ENCODE data around the gene NKAIN2.
"Not testable (repeated sequence)": the region's sequence is repeated elsewhere in the genome, so short reads cannot be mapped to it uniquely, and the experiment has no call there.

The NKAIN2 gene

DNA sequence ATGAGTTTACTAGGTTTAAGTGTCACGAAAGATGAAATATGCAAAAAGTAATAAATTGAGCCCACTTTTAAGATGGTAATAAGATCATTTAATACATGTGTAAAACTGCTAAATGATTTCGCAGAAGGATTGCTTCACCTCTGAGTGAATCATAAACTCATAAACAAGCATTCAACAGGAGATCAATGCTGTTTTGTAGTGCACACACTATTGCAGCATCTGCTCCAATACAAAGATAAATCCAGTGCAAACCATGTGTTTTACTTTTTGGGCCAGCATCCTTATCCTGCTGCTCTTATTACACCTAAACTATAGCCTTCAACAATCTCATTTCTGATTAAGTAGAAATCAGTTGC, 400.1 kb downstream of the NKAIN2 start:
- no peak for DNase-seq (ENCODE audit: low spot score)

DNA sequence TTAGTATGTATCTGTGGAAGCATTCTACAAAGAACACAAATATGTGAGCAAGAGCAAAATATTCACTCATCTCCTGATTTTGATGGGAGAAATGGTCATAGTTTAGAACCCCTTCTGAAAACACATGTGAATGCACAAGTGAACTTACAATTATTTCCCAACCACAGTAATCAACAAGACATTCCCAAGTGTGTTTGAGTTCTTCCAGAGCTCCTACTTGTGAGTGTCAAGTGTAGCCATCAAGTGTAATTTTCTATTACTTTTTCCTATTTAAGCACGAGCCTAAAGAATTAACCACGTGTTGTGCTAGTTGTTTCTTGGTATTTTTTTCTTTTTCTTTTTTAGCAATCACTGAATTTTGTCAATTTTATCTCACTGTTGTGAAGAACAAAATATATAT, 402.3 kb downstream of the NKAIN2 start:
- no peak for DNase-seq (ENCODE audit: low spot score)

DNA sequence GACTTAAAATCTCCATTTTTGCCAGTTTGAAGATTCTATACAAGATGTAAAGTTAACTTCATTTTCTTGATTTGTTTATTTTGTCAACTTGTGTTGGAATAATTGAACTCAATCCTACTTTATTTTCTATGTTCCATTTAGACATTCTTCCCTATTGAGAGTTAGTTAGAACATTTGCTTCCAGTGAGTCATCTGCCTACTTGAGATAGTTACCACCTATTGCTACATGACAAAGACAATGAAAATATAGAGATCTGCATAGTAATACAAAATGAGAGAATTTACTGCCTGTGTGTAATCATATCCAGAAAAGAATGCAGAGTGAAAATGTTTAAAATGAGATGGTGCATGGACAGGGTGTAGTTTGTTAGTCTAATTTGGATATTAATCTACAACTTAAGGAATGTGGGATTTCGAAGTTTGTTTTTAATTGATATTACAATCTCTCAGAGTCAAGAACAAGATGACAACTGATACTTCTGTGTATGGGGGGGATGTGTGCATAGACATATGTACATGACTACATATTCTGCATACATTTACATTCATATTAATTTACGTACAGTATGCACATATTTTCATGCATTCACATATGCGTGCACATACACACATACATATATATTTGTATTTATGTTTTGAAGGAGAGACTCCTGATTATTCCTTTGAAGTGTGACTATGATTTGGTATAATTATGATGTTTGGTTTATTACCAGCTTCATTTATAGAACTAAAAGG, 420.1 kb downstream of the NKAIN2 start:
- DNase-seq (ENCODE audit: low spot score): no peak

DNA sequence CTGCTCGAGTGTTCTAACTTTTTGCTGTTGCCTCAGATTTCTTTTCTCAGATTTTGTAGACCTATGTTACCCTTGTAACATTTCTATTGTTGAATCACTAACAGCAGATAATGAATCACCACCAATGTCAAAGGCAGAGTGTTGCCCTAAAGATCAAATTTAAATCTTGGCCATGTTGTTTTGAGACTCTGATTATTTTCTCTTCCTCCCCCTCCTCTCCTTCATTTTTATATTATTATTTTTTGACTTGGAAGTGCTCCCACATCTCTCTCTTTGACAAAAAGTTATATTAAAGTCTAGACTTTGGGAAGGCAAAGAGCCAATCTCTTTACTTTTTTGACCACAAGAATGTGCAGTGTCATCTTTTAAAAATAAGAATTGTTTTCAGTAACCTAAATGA, 422.7 kb downstream of the NKAIN2 start:
- DNase-seq (ENCODE audit: low spot score): no peak

DNA sequence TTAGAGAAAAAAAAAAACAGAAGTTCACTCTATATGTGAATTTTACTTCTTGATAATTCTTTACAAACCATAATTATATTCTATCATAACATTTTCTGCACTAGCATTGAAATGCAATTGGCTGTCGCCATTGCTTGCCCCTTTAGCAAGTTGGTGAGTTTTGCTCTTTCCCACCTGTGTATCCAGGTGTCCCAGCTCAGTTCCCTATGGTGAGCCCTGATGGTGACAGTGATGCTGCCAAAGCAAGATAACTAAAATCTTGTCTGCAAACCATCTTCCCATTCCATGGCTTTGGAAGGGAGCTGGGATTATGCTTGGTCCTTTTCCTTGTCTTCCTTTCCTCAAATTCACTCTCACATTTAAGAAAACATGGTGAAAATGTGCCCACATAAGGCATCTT, 429.6 kb downstream of the NKAIN2 start:
- DNase-seq (ENCODE audit: low spot score): no peak

DNA sequence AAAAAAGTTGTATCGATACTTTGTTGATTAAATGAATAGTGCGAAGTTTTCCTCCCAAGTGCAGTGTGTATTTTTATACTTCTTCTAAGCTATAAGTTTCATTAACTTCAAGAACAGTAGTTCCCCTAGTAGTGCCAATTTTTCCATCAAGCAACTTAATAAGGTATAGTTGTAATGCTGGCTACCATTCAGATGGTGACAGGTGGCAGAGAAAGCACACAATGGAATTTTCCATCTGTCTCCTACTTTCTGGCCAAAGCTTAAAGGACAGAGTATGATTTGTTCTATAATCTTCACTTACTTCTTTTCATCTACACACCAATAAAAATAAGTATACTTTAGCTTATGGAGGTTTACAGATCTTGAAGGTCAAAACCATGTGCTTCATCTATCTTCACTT, 431.1 kb downstream of the NKAIN2 start:
- no peak for DNase-seq (ENCODE audit: low spot score)

DNA sequence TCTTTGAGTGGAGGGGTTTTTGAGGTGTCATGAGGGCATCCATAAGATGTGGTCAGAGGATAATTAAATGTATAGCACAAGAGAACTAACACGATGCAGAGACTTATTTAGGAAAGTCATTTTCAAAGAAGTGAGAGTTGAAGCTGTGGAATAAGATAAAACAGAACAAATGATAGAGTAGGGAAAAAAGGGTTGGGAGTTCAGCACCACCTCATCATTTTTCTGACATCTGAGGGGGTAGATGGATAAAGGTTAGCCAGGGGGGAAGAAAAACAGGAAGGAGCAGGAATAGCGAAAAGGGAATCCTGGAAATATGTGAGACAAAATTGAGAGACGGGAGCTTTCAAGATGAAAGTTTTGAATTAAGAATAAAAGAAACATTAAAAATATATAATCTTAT, 434.2 kb downstream of the NKAIN2 start:
- DNase-seq (ENCODE audit: low spot score): no peak

DNA sequence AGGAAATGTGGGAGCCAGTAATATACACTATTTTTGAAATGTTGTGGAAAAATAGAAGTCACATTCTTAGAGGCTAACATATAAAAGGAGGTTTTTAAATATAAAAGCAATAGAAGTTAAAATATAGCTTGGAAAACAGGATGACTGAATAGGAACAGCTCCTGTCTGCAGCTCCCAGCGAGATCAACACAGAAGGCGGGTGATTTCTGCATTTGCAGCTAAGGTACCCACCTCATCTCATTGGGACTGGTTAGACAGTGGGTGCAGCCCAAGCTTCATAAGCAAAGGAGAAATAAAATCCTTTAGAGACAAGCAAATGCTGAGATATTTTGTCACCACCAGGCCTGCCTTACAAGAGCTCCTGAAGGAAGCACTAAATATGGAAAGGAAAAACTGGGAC, 434.7 kb downstream of the NKAIN2 start:
- DNase-seq (ENCODE audit: low spot score): not testable (repeated sequence)

DNA sequence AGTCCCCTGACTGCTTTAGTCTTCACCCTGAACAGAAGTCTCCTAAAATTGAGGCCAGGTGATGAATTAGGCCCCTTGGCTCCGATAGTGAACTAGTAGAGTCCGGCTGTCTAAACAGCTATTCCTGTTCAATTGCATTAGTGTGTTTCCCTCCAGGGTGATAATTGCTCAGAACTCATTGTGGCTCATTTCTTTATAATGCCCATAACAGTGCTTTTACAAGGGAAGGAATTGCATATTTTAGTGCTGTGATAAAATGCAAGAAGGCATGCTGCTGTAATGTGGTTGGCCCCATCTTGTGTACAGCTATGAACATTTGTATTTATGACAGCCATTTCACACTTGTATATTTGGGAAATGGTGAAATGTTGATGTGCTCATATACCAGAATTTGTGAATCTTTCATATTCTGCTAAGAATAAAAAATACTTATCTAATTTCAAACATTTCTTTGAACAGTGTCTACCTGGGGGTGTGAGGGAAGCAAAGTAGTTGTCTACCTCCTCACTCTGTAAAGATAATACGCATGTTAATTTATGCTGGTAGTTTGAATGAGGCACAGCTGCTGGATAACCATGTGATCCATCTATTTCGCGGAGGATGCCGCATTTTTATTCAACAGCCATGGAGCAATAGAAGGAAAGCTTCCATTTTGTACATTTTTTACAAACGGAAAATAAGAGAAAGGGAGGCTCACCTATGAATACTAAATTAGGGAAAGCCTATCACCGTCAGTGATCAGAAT, 451.4 kb downstream of the NKAIN2 start:
- DNase-seq (ENCODE audit: low spot score): no peak

DNA sequence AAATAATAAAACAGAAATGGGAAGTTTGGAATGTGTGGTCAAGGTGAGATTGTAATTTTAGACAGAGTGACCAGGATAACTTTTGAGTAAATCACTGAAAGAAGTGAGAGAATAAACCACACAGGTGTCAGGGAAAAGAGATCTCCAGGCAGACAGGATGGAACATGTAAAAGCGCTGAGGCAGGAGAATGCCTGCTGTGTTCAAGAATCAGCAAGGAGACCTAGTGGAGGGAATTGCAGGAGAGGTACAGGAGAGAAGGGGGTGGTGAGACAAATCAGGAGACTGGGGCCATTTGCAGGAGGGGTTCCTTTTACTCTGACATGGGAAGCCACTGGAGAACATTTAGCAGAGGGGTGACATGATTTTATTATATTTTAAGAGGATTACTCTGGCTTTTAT, 456.7 kb downstream of the NKAIN2 start:
- DNase-seq (ENCODE audit: low spot score): peak; percentile 6

DNA sequence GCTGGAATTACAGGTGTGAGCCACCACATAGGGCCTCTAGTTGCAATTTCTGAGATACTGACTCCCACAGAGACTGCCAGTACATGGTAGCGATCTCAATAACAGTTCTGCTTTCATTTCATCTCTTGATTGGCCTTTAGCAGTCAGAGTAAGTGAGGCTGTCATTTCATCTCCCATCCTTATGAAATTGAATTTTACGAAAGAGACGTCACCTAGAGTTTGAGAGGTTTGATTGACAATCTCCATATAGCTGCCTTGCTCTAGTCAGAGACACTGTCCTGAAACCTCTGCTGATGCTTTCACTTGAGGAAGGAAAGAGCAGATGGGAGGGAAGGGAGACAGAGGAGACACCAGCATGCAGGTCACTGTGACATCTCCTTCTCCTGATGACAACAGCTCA, 466.1 kb downstream of the NKAIN2 start:
- DNase-seq (ENCODE audit: low spot score): no peak

DNA sequence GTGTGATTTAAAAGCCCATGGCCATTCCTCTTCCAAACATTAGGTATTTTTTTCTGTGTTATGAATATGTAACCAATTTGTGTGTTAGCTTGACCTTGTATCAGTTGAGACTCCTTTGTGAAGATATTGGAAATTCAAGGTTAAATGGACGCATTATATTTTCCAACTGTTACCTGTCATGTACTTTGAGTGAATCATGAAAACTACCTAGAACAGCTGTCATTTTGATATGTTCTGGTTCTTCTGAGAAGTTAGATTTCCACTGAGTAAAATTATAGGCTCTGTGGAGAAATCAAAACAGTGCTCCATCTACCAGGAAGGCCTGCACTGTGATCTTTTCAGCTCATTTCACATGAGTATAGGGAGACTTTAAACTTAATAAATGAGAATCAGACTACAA, 470.0 kb downstream of the NKAIN2 start:
- no peak for DNase-seq (ENCODE audit: low spot score)

DNA sequence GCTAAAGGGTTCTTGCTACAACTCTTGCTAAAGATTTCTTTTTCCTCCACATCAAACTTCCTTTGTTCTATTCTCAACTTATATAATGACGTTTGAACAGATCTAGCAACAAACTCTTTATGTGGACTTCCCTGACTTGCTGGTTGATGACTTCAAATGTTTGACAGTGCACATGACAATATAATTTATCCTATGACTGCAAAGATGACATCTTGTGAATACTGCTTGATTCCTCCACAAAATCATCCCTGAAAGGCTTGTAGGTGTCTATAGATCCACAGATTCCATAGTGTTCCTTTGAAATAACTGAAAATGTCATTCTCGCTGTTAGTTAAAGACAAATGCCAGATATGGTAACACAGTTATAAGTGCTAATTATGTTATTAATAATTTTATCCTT, 478.9 kb downstream of the NKAIN2 start:
- no peak for DNase-seq (ENCODE audit: low spot score)

DNA sequence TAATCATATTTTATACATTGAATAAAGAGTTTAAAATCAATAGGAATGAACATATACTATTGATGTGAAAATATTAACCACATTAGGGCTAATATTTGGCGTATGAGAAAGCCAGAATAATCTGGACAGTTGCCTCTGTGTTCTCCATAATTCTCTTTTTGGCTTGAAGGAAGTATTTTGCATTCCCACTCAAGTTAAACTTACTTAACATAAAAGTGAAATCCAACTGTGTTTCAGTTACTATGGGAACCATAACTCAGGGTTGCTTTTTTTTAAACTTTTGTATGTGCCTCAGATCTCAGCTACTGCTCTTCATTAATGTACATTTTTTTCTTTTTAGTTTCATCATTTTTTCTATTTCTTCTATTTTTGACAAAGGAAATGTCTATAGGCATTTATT, 479.8 kb downstream of the NKAIN2 start:
- DNase-seq (ENCODE audit: low spot score): no peak

DNA sequence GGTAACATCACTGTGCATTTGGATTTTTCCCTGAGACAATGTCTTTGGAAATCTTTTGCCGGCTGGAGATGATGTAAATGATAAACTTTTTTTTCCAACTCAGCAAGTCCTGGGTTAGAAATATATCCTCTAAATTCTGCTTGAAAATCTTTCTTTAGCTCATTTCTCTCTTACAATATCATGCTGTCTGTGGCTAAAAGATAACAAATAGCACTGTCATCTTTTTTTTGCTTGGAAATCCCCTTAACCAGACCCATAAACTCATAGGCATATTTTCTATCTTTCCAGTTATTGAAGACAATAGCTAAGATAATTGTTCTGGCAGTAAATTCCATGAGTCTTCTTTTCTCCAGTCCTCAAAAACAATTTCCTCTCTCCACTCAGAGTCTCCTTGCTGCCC, 481.5 kb downstream of the NKAIN2 start:
- DNase-seq (ENCODE audit: low spot score): no peak

DNA sequence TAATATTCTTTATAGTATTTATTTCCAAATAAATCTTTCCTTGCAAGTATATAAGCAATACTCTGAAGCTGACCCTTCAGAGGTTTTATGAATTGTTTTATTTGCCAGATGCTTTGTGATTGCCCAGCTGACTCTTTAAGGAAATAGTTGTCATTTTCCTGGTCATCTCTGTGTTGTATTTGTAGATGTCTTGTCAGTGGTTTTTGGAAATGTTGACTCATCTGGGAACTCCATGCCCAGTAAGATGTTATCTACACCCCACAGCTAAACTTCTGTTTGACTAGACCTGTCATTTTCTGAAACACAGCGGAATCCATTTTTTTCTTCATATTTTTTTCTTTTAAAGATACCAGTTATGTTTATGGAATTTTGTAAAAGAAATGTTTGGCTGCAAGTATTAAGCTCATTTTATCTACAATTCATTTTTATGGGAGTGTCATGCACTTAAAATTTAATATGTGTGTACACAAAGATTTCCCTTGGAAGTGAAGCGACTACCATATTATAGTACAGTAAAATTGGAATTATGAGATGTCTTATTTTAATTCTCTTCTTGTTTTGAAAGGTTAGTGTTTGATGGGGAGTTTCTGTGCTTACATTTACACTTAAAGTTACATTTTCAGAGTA, 491.0 kb downstream of the NKAIN2 start:
- no peak for DNase-seq (ENCODE audit: low spot score)

DNA sequence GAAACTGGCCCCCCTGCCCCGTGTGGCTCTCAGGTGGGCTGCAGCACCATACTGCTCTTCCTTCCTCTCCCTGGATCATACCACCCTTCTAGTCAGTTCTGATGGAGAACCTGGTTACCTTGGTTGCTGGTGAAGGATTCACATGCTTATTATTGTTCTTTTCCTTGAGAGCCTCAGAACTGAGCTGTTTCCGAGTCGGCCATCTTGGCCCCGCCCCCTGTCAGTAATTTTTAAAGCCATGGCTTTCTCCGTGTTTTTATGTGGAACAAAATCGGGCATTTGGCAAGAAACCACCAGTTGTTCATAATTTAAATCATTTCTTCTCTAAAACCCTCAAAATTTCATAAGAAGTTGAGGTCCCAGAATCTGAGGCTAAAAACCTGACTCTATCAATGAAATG, 493.8 kb downstream of the NKAIN2 start:
- DNase-seq (ENCODE audit: low spot score): no peak

DNA sequence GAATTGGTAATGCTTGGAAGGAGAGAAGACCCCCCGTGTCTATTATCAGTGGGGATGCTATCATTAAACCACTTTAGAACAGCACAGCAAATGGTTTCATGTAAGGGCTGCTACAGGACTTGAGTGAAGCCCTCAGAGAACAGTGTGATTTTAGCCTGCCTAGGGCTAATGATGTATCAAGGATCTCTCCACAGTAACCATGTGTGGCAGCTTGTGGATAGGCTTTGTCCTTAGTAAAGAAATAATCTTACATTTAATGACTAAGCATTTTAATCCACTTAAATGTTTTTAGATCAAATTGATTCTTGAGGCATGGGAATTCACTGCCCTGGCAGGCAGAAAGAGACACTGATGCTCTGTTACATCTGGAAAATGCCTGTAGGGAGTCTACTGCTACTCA, 495.1 kb downstream of the NKAIN2 start:
- no peak for DNase-seq (ENCODE audit: low spot score)

DNA sequence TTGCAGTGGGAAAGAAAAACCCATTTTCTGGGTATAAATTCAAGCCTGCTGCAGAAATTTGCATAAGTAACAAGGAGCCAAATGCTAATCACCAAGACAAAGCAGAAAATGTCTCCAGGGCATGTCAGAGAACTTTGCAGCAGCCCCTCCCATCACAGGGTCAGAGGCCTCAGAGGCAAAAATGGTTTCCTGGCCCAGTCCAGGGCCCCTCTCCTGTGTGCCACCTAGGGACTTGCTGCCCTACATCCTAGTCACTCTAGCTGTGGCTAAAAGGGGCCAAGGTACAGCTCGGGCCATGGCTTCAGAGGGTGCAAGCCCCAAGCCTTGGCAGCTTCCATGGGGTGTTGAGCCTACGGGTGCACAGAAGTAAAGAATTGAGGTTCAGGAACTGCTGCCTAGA, 497.2 kb downstream of the NKAIN2 start:
- not testable (repeated sequence) for DNase-seq (ENCODE audit: low spot score)

DNA sequence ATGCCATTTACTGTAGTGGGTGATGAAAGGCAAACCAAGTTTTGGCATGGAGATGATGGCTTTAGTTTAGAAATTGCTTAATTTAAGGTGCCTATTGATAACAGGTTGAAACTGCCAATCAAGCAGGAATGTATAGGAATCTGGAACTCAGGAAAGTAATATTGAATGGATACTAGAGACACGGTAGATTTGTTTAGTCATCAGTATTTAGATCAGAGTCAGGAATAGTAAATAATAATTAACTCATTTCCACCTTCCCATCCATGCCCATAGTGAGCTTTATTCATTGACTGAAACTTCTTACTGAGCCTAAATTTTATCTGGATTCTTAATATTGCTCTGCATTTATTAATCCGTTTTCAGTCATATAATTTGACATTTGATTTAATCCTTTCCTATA, 500.3 kb downstream of the NKAIN2 start:
- no peak for DNase-seq (ENCODE audit: low spot score)

DNA sequence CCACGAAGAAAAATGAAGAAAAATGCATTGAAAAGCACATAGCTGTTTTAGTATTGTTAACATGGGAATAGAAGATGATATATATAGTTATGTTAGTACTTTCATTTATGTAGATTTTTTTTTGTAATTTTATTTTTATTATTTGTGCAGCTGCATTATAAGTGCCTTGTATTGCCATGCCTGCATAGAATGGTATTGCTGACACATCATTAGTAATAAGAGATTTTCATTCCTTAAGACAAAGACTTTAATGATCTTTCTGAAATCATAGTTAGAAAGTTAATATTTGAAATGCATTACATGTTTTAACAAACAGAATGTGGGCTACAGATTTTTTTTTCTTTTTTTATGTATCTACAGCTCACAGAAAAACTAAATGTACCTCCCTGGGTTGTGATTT, 506.5 kb downstream of the NKAIN2 start:
- no peak for DNase-seq (ENCODE audit: low spot score)

DNA sequence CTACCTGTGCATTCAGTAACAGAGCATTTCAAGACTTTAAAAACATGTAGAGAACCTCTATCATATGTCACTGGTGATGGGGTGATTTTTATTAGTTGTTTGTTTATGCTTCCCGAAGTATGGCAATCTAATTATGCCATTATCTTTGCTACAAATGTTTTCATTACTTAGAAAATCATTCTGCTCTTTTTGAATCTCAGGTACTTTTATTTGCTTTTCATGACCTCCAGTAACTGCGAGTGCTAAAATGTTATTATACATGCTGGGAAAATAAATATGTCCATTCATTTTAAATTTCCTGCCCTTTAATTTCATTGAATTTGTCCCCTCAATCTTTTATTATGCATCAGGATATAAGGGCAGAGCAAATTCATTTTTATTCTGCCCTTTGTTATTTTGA, 515.7 kb downstream of the NKAIN2 start:
- no peak for DNase-seq (ENCODE audit: low spot score)

DNA sequence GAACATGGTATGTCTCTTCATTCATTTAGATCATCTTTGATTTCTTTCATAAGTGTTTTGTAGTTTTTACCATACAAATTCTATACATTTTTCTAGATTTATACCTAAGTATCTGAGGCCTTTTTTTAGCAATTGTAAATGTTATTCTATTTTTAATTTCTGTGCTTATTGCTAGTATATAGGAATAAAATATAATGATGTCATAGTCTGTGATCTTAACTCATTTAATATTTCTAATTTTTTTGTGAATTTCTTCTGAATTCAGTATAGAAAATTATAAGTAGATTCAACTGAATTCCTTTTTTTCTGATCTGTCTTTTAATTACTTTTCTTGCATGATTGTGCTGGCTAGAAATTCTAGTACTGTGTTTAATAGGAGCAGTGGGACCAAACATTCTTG, 520.6 kb downstream of the NKAIN2 start:
- no peak for DNase-seq (ENCODE audit: low spot score)

DNA sequence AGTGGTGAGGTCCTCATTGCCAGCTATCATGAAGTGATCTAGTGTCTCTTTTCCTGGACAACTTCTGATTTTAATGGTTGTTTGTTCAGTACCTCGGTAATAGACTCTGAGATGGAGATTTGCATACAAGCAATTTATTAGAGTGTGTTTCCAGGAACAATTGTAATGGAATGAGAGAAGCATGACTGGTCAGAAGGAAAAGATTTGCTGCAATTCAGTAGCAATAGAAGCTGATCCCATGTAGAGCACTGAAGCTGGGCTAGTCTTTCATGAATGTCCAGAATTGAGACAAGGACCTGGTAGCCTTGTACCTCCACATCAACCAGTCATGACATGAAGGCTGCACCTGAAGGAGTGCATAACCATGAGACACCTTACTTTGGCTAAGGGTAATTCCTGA, 526.5 kb downstream of the NKAIN2 start:
- DNase-seq (ENCODE audit: low spot score): no peak

All from iPS-NIHi11 (cell line).